ENCODE data around the gene TANC1.

TANC1 gene

DNA sequence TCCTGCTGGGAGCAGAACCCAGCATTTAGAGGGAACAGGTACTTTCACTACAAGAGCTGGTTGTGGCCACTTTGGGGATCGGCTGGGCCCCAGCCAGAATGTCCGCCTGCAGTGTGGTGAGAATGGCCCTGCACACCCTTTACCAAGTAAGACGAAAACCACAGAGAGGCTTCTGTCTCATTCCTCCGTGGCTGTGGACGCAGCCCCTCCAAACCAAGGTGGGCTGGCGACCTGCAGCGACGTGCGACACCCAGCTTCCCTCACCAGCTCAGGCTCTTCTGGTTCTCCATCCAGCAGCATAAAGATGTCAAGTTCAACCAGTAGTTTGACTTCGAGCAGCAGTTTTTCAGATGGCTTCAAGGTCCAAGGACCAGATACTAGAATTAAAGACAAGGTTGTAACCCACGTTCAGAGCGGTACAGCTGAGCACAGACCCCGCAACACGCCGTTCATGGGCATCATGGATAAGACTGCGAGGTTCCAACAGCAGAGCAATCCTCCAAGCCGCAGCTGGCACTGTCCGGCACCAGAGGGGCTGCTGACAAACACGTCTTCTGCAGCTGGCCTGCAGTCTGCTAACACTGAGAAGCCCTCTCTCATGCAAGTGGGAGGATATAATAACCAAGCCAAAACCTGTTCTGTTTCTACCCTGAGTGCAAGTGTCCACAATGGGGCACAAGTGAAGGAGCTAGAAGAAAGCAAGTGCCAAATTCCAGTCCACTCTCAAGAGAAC lies 261.9 kb downstream of the TANC1 start:
- DNase-seq: no peak

- DNase-seq: no peak
Measured at GRCh38 chr2:159232456-159233170, 264.2 kb downstream of the TANC1 start.

GRCh38 chr2:159234868-159235267 lies 266.4 kb downstream of the TANC1 start:
- no peak for DNase-seq

GRCh38 chr2:159243529-159243928 lies 275.1 kb downstream of the TANC1 start:
- no peak for DNase-seq

DNA sequence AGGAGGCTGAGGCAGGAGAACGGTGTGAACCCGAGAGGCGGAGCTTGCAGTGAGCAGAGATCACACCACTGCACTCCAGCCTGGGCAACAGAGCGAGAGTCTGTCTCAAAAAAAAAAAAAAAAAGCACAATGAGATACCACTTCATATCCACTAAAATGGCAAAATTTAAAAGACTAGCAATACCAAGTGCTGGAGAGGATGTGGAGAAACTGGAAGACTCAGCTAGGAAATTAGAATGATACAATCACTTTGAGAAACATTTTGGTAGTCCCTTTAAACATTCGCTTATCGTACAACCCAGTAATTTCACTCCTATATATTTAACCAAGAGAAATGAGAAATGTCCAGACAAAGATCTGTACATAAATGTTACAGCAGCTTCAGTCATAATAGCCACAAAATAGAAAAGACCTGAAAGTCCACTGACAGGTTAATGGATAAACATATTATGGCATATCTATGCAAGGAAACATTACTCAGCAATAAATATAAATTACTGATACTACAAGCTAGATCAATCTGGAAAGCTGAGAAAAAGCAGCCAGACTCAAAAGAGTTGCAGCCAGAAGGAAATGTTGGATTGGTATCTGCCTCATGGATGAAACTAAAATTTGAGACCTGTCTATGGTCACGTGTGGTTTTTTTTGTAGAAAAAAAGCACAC lies 278.0 kb downstream of the TANC1 start:
- no peak for DNase-seq

DNA sequence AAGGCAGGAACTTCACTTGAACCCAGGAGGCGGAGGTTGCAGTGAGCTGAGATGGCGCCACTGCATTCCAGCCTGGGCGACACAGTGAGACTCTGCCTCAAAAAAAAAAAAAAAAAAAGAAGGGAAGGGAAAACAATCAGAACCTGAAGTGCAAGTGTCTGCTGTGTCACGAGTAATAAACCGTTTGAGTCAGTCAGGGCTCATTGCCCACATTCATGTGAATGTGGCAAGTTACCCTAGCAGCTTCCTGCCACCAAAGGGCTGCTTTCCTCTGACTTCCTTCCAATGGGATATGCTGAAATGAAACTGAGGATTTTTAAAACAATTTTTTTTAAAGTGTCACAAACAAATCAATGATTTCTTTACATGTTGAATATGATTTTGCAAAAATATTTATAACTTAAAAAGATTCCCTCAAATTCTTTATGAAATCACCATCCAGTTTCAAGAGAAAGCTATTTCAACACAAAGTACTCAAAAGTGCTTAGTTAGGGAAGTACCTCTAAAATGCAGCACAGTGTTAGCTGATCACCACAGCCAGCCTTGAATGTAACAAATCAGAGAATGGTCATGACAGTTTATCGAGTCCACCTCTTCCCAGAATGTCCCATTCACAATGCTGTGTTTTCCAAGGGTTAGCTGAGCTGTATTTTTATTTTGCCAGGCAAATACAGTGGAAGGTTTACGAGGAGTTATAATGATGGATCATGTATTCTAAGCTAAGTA lies 281.7 kb downstream of the TANC1 start:
- DNase-seq: peak; percentile 38

GRCh38 chr2:159251296-159252173 lies 283.1 kb downstream of the TANC1 start:
- DNase-seq: no peak

- no peak for DNase-seq
Measured at GRCh38 chr2:159252905-159253304, 284.5 kb downstream of the TANC1 start.

GRCh38 chr2:159256159-159256558 lies 287.7 kb downstream of the TANC1 start:
- no peak for DNase-seq

DNA sequence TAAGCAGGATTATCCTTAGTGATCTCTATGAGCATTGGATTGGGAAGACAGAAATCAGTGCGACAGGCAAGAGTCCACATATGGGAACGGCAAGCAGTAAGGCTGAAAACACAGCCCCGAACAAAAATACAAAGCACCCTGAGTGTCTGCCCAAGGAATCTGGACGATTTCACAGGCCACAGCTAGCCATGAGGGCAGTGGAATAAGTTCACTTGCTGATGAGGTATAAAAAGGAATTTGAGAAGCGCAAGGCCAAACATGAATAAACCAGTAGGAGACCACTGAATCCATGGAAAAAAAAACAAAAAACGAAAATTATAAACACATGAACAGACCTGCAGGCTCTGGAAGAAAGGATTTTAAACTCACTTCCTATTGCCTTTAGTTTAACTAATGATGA lies 293.8 kb downstream of the TANC1 start:
- no peak for DNase-seq

DNA sequence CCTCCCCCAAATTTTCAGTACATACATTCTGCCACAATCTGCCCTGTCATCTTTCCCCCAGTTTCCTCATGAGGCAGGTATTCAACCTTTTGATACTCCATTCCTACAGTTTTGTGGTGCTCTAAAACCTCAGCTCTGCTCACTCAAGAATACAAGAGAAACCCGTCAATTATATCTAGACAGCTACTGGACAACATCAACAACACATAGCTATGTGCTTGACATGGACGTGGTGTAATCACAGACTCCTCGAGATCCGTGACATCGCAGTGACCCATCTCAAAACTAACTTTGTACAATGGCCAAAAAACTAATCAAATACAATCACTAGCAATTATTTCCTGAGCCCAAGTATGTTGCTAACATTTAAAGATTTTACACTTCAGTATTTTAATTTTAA lies 294.5 kb downstream of the TANC1 start:
- no peak for DNase-seq

- DNase-seq: no peak
Measured at GRCh38 chr2:159265171-159265576, 296.7 kb downstream of the TANC1 start.

DNA sequence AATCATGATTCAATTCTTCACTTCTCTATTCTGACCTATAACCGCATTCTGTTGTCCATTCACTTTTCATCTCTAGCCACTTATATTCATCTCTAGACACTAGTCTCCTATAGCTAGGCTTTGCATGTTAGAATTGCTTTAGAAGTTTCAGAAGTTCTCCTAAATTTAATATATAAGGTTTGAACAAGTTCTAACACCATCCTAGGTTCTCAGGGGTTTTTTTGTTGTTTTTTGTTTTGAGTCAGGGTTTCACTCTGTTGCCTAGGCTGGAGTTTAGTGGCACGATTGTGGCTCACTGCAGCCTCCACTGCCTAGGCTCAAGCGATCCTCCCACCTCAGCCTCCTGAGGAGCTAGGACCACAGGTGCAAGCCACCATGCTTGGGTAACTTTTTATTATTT lies 298.1 kb downstream of the TANC1 start:
- no peak for DNase-seq

DNA sequence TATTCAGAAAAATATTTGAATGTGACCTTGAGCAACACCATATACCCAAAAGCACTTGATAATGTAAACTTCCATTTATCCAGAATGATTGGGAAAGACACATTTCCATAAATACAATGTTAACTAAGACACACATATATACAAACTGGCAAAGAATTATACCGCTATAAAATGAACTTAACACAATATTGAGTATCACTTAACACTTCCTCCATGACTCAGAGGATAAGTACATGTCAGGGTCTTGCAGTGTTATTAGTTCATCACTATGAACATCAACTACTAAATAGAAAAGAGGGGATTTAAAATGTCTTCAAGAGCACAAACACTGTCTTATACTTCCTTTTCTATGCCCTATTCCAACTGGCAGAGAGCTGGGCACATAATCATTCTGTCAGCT lies 299.5 kb downstream of the TANC1 start:
- no peak for DNase-seq

GRCh38 chr2:159270744-159271379 lies 302.4 kb downstream of the TANC1 start:
- no peak for DNase-seq

DNA sequence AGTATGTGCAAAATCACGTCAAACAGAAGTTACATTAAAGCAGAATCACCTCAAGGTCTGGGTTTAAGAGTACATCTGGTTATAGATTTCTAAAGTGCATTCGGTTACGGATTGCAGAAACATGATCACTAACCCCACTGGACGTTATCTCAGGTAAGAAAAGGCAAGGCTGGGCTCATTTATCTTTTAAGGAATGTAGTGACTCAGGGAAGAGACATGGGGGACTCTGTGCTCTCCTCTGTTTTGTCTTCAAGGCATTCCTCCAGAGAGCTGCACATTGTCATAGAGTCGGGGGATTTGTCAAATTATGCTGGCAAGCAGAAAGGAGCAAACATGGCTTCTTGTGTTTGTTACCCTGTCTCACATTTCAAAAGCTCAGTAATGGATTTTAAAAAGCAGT lies 303.7 kb downstream of the TANC1 start:
- no peak for DNase-seq

DNA sequence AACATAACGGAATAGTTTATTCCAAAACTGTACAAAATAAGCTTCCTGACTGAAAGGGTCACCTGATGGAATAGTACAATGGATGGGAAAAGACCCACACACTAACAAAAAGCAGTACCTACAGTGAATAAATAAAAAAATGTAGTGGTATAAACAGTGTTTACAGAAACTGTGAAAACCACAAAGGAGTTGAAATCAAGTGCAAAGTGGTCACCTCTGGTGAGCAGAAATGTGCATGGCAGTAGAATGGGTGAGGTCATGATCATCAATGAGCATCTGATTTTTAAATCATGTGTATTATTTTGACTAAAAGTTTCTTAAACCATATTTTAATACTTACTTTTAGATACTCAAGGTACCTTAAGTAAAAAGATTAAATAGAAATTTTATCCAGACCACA lies 306.7 kb downstream of the TANC1 start:
- no peak for DNase-seq

DNA sequence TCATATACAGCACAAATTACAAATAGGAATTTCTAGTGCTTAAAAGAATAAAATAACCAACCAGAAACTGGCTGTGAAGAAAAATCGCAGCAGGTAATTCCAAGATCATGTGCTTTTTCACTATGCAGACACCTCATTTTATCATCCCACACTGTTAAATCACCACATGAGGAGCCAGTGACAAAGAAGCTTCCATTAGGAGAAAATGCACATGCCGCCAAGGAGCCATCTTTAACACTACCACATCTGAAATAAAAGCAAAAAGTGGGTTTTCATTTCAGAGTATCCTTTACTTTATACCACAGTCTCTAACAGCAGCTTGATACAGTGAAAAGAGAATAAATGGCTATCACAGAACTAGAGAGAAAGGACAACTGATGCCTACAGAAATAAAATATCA lies 311.3 kb downstream of the TANC1 start:
- no peak for DNase-seq

DNA sequence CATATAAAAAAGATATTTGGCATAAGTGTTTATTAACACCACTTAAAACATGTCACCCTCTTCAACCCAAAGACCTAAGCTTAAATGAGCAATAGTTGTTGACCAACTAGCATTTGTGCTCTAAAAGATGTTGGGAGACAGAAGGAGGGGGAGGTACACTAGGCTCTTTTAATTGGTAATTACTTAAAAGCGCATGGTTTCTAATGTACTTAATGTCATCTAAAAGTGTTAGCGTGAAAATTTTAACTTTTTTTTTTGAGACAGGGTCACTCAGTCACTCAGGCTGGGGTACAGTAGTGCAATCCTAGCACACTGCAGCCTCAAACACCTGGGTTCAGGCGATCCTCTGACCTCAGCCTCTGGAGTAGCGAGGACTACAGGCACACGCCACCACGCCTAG lies 312.6 kb downstream of the TANC1 start:
- no peak for DNase-seq

Data from NCI-H2171 treated with DMSO at 0.1 percent for 48 hours (cell line).